HG02798 (cell line): Measurements from ENCODE around the gene FN1.
A peak's percentile ranks its signal among the peaks of the same experiment; 100 is the strongest.
"Not testable (repeated sequence)": the region's sequence is repeated elsewhere in the genome, so short reads cannot be mapped to it uniquely, and the experiment has no call there.

Source experiments
- ATAC-seq: cut with Tn5 transposase; IDR thresholded peaks from one replicate; pipeline ENCODE4 v1.9.1; 2021; ENCODE audit warnings: mild to moderate bottlenecking; ENCODE audit not compliant: unreplicated experiment, poor library complexity

FN1 gene

GRCh38 chr2:215370112-215370965 is 65.5 kb downstream of the FN1 start:
- no peak for ATAC-seq

GRCh38 chr2:215369181-215369760 is 66.6 kb downstream of the FN1 start:
- ATAC-seq: no peak

GRCh38 chr2:215368493-215368809 is 67.4 kb downstream of the FN1 start:
- no peak for ATAC-seq

- no peak for ATAC-seq
These were observed 68.0 kb downstream of the FN1 start for GRCh38 chr2:215367662-215368492.

GRCh38 chr2:215366440-215367032 is 69.3 kb downstream of the FN1 start:
- ATAC-seq: no peak

- ATAC-seq: peak; percentile 44
These were observed 70.6 kb downstream of the FN1 start for GRCh38 chr2:215365184-215365658.

- no peak for ATAC-seq
These were observed 71.4 kb downstream of the FN1 start for GRCh38 chr2:215364157-215365155.

GRCh38 chr2:215363461-215364156 is 72.3 kb downstream of the FN1 start:
- ATAC-seq: no peak

GRCh38 chr2:215363039-215363438 is 72.8 kb downstream of the FN1 start:
- ATAC-seq: no peak

GRCh38 chr2:215362562-215362904 is 73.3 kb downstream of the FN1 start:
- ATAC-seq: no peak

GRCh38 chr2:215361876-215362561 is 73.8 kb downstream of the FN1 start:
- no peak for ATAC-seq

- no peak for ATAC-seq
These were observed 74.5 kb downstream of the FN1 start for GRCh38 chr2:215361211-215361875.

- no peak for ATAC-seq
These were observed 75.3 kb downstream of the FN1 start for GRCh38 chr2:215360596-215360995.

- not testable (repeated sequence) for ATAC-seq
These were observed 75.8 kb downstream of the FN1 start for GRCh38 chr2:215360059-215360458.

- ATAC-seq: no peak
These were observed 76.3 kb downstream of the FN1 start for GRCh38 chr2:215359576-215359922.

GRCh38 chr2:215358891-215359575 is 76.8 kb downstream of the FN1 start:
- no peak for ATAC-seq

GRCh38 chr2:215358312-215358845 is 77.5 kb downstream of the FN1 start:
- ATAC-seq: no peak
